T-helper 1 cell treated with Interleukin-12 subunit alpha and Interleukin-12 subunit beta and Interleukin-4 antibody, amounts not matched to agents 30 ng/mL and 1 ng/mL, for 36 hours (primary cell): ENCODE measurements around the gene SMURF2. TPM values are rescaled to one million over a fixed set of nuclear protein-coding genes. Genes with fewer than 3 reads are reported as not detected.

Experiments
- intact Hi-C: fragments of 100-400 bp; cut with micrococcal nuclease; formaldehyde crosslinking; loops from one replicate; pipeline ENCODE4 v1.15.1; 2024
- total RNA-seq: library from RNA; stranded (reverse); gene quantifications from 2 replicates; pipeline ENCODE4 v1.2.3, GENCODE V29; 2022

The SMURF2 gene
- total RNA-seq, 1 donor from 2014 or later: 16.8 TPM

- intact Hi-C loops: loop anchor here (1.0 to 5.0 kb wide), 16 partner anchors 67 to 954 kb away; partner anchors contain the start of genes CCDC47, DCAF7, ERN1 and GNA13
Observed at GRCh38 chr17:64506201-64506575, 155.9 kb downstream of the SMURF2 start, which contains the start of gene DDX5. DDX5 (minus strand) TSS chr17:64506289; CDS start chr17:64506119, 170 bp downstream.

- intact Hi-C loops: loop anchor here (1.0 to 5.0 kb wide), 18 partner anchors 8 to 953 kb away; partner anchors contain the start of genes CCDC47, DCAF7, ERN1 and FTSJ3
Observed at GRCh38 chr17:64505340-64506200, 156.5 kb downstream of the SMURF2 start.

- intact Hi-C loops: loop anchor here (1.0 to 5.0 kb wide), 5 partner anchors 8 to 953 kb away; partner anchors contain the start of genes DCAF7, FTSJ3, GNA13 and MAP3K3
Observed at GRCh38 chr17:64504769-64505339, 157.3 kb downstream of the SMURF2 start.

GRCh38 chr17:64503821-64504768 lies 158.0 kb downstream of the SMURF2 start:
- intact Hi-C loops: loop anchor here (2.0 kb wide), 1 partner anchor 677 kb away; the partner anchor contains the start of genes FTSJ3 and PSMC5

GRCh38 chr17:64503341-64503740 lies 158.8 kb downstream of the SMURF2 start:
- intact Hi-C loops: no loop called here

GRCh38 chr17:64502809-64503208 lies 159.3 kb downstream of the SMURF2 start:
- intact Hi-C loops: no loop called here

- intact Hi-C loops: no loop called here
Observed at GRCh38 chr17:64502021-64502420, 160.1 kb downstream of the SMURF2 start.

- intact Hi-C loops: no loop called here
Observed at GRCh38 chr17:64500862-64501765, 161.0 kb downstream of the SMURF2 start.

- intact Hi-C loops: no loop called here
Observed at GRCh38 chr17:64500487-64500859, 161.6 kb downstream of the SMURF2 start.

- intact Hi-C loops: no loop called here
Observed at GRCh38 chr17:64499805-64500486, 162.2 kb downstream of the SMURF2 start.

- intact Hi-C loops: no loop called here
Observed at GRCh38 chr17:64498308-64499203, 163.6 kb downstream of the SMURF2 start.

- intact Hi-C loops: loop anchor here (1.0 kb wide), 2 partner anchors 8 to 234 kb away; partner anchors contain the start of gene TEX2
Observed at GRCh38 chr17:64497565-64498035, 164.5 kb downstream of the SMURF2 start.

- intact Hi-C loops: loop anchor here (1.0 kb wide), 2 partner anchors 8 to 234 kb away; partner anchors contain the start of gene TEX2
Observed at GRCh38 chr17:64496786-64497564, 165.1 kb downstream of the SMURF2 start, which contains the start of gene POLG2. POLG2 (minus strand) TSS chr17:64497054; CDS start chr17:64496968, 86 bp downstream.

- intact Hi-C loops: no loop called here
Observed at GRCh38 chr17:64496348-64496785, 165.7 kb downstream of the SMURF2 start.
